ENCODE data around the gene NDUFA7. TPM values are rescaled to one million over a fixed set of nuclear protein-coding genes. Genes with fewer than 3 reads are reported as not detected.
"Not testable (repeated sequence)": the region's sequence is repeated elsewhere in the genome, so short reads cannot be mapped to it uniquely, and the experiment has no call there.

The NDUFA7 gene
- total RNA-seq, 1 donor, result 24.1 TPM

GRCh38 chr19:8363803-8364771 lies 42.9 kb upstream of the NDUFA7 start, which contains the start of gene ANGPTL4:
Gene ANGPTL4, plus strand, starts transcription at chr19:8364155. Its CDS starts 167 bp downstream, at chr19:8364322.
- peak; percentile 56 for DNase-seq (ENCODE audit: low read depth)
- H3K4me3 ChIP-seq (ENCODE audit: low read depth, low read length), result peak within 1 kb of the TSS; percentile 57
- TF ChIP-seq, protein P1, sequence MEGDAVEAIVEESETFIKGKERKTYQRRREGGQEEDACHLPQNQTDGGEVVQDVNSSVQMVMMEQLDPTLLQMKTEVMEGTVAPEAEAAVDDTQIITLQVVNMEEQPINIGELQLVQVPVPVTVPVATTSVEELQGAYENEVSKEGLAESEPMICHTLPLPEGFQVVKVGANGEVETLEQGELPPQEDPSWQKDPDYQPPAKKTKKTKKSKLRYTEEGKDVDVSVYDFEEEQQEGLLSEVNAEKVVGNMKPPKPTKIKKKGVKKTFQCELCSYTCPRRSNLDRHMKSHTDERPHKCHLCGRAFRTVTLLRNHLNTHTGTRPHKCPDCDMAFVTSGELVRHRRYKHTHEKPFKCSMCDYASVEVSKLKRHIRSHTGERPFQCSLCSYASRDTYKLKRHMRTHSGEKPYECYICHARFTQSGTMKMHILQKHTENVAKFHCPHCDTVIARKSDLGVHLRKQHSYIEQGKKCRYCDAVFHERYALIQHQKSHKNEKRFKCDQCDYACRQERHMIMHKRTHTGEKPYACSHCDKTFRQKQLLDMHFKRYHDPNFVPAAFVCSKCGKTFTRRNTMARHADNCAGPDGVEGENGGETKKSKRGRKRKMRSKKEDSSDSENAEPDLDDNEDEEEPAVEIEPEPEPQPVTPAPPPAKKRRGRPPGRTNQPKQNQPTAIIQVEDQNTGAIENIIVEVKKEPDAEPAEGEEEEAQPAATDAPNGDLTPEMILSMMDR (IDR thresholded peaks at IDR 0.05; ENCODE audit: insufficient read depth, low read length), result peak; percentile 32

DNA sequence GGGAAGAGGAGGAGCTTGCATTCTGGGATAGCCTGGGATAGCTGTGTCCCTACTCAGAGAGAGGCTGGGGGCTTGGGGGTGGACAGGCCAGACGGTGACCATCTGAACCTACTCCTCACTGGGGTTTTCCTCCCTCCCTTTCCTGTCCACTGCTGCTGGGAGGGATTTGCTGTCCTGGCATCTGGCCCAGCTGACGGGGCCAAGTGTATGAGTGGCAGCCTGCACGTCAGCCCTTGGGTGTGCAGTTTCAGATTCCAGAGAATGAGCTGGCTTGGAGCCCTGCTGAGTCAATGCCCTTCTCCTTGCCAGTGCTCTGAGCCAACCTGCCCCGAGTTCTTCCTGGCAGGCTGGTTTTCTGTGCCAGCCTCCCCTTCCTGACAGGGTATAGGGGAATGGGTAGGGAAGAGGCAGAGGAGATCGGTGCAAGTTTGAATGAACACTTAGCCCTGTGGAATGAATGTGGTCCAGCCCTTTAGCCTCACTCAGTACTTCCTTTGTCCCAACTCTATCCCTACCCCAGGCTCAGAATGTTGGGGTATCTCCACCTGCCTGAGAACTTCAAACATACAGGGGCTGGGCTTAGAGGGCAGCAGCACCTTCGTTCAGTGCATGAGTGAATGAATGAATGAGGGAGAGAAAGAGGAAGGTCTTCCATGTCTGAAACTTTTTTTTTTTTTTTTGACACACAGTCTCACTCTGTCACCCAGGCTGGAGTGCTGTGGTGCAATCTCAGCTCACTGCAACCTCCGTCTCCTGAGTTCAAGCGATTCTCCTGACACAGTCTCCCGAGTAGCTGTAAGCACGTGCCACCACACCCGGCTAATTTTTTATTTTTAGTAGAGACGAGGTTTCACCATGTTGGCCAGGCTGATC lies 41.0 kb upstream of the NDUFA7 start:
- no peak overlapping the region for H3K4me3 ChIP-seq (ENCODE audit: low read depth, low read length)
- DNase-seq (ENCODE audit: low read depth), result peak; percentile 99
- TF ChIP-seq, protein P1 (IDR thresholded peaks at IDR 0.05; ENCODE audit: insufficient read depth, low read length), result no peak

- H3K4me3 ChIP-seq (ENCODE audit: low read depth, low read length), result no peak overlapping the region
- no peak for DNase-seq (ENCODE audit: low read depth)
- TF ChIP-seq, protein P1 (IDR thresholded peaks at IDR 0.05; ENCODE audit: insufficient read depth, low read length), result no peak
Observed at GRCh38 chr19:8360196-8360595, 39.0 kb upstream of the NDUFA7 start.

GRCh38 chr19:8358948-8359347 lies 37.8 kb upstream of the NDUFA7 start:
- no peak overlapping the region for H3K4me3 ChIP-seq (ENCODE audit: low read depth, low read length)
- DNase-seq (ENCODE audit: low read depth), result no peak
- TF ChIP-seq, protein P1 (IDR thresholded peaks at IDR 0.05; ENCODE audit: insufficient read depth, low read length), result no peak

DNA sequence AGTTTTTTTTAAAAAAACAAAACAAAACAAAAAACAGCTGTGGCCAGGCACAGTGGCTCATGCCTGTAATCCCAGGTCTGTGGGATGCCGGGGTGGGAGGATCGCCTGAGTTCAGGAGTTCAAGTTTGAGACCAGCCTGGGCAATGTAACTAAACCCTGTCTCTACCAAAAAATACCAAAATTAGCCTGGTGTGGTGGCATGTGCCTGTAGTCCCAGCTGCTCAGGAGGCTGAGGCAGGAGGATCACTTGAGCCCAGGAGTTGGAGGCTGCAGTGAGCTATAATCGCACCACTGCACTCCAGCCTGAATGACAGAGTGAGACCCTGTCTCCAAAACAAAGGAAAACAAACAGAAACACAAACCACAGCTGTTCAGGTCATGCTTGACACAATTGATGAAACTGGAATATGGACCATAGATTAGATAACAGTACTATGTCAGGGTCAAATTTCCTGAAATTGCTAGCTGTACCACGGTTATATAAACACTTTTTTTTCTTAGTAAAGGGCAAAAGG lies 35.9 kb upstream of the NDUFA7 start:
- peak; percentile 39 for DNase-seq (ENCODE audit: low read depth)
- no peak overlapping the region for H3K4me3 ChIP-seq (ENCODE audit: low read depth, low read length)
- TF ChIP-seq, protein P1 (IDR thresholded peaks at IDR 0.05; ENCODE audit: insufficient read depth, low read length), result no peak

GRCh38 chr19:8355631-8356402 lies 34.6 kb upstream of the NDUFA7 start:
- peak; percentile 91 for DNase-seq (ENCODE audit: low read depth)
- TF ChIP-seq, protein P1 (IDR thresholded peaks at IDR 0.05; ENCODE audit: insufficient read depth, low read length), result peak; percentile 0
- no peak overlapping the region for H3K4me3 ChIP-seq (ENCODE audit: low read depth, low read length)

GRCh38 chr19:8352845-8353244 lies 31.7 kb upstream of the NDUFA7 start:
- DNase-seq (ENCODE audit: low read depth); H3K4me3 ChIP-seq (ENCODE audit: low read depth, low read length): not testable (repeated sequence)

Data from fibroblast of the aortic adventitia (primary cell).